Measurements from ENCODE around the gene KCNIP4.

- no peak for TF ChIP-seq CTCF (IDR thresholded peaks at IDR 0.05; ENCODE audit: extremely low read depth in 1 of 2, insufficient read depth in 1 of 2, low read depth in 1 of 2, low read length in 2 of 2)
- TF ChIP-seq POLR2AphosphoS5 (IDR thresholded peaks at IDR 0.05; ENCODE audit: insufficient read depth, low read depth, low read length) = no peak
- TF ChIP-seq FOS (IDR thresholded peaks at IDR 0.05; ENCODE audit: borderline replicate concordance, insufficient read depth, low read length) = no peak
- no peak for TF ChIP-seq JUN (IDR thresholded peaks at IDR 0.05; ENCODE audit: borderline replicate concordance, insufficient read depth, insufficient read length, low read depth)
- no peak for TF ChIP-seq MYC (IDR thresholded peaks at IDR 0.05; ENCODE audit: low read depth, low read length)
- TF ChIP-seq POLR2A (IDR thresholded peaks at IDR 0.05; ENCODE audit: low read depth, low read length) = no peak
- no peak for TF ChIP-seq GATA2 (IDR thresholded peaks at IDR 0.05; ENCODE audit: insufficient read depth, insufficient read length, low read depth, low read length)
- TF ChIP-seq MAX (IDR thresholded peaks at IDR 0.05; ENCODE audit: insufficient read depth, insufficient read length) = no peak
- no peak for TF ChIP-seq EZH2 (IDR thresholded peaks at IDR 0.05; ENCODE audit: borderline replicate concordance, low read depth, low read length, severe bottlenecking)
These were observed 269.9 kb downstream of the KCNIP4 start for GRCh38 chr4:21678711-21679110.

Measured in endothelial cell of umbilical vein (primary cell).